Suprapubic skin (tissue), 4 donors: ENCODE data around the gene RAD51D. TPM values are rescaled to one million over a fixed set of nuclear protein-coding genes. Genes with fewer than 3 reads are reported as not detected.

Source experiments
- DNase-seq, 2 donors: peaks; one replicate each; pipeline ENCODE4 v3.0.0-alpha.2; 2019; ENCODE audit warnings: low spot score in 2 of 2
- H3K27ac ChIP-seq: fragments of 200-600 bp; sonication (generic); one replicate; pipeline ENCODE4 v1.5.1; 2019
- H3K27me3 ChIP-seq: fragments of 200-600 bp; sonication (generic); one replicate; pipeline ENCODE4 v1.5.1; 2019
- H3K36me3 ChIP-seq: fragments of 200-600 bp; sonication (generic); one replicate; pipeline ENCODE4 v1.5.1; 2019
- H3K4me1 ChIP-seq: fragments of 200-600 bp; sonication (generic); one replicate; pipeline ENCODE4 v1.5.1; 2019
- H3K4me3 ChIP-seq: fragments of 200-600 bp; sonication (generic); one replicate; pipeline ENCODE4 v1.5.1; 2019; ENCODE audit warnings: mild to moderate bottlenecking
- H3K9me3 ChIP-seq: fragments of 200-600 bp; sonication (generic); one replicate; pipeline ENCODE4 v1.5.1; 2019
- CTCF ChIP-seq, 2 donors: fragments of 200-600 bp in 1 of 2; fragments of 450-650 bp in 1 of 2; sonication (generic) in 1 of 2; IDR thresholded peaks; one replicate each; pipeline ENCODE4 v1.5.1; 2016 to 2019; ENCODE audit warnings: antibody characterized with exemption in 2 of 2, mild to moderate bottlenecking in 1 of 2, moderate library complexity in 1 of 2
- EP300 ChIP-seq: sonication (generic); formaldehyde crosslinking; IDR thresholded peaks from one replicate; pipeline ENCODE4 v1.6.1; 2017; ENCODE audit warnings: antibody characterized with exemption
- POLR2A ChIP-seq, 2 donors: fragments of 450-650 bp; IDR thresholded peaks; one replicate each; pipeline ENCODE4 v1.6.1; 2017; ENCODE audit warnings: antibody characterized with exemption in 2 of 2, mild to moderate bottlenecking in 2 of 2, moderate library complexity in 2 of 2
- POLR2AphosphoS5 ChIP-seq, 3 donors: sonication (generic); formaldehyde crosslinking; IDR thresholded peaks; one replicate each; pipeline ENCODE4 v1.6.1; 2017; ENCODE audit warnings: antibody characterized with exemption in 3 of 3
- WGBS: methylation state at CpG from one replicate; pipeline ENCODE4 v1.1.5; 2018; 5-methylcytosine and 5-hydroxymethylcytosine counted together
- total RNA-seq, 4 donors: library from RNA; depleted of rRNA; stranded (reverse); fragments of >200 nt; gene quantifications; one replicate each; pipeline ENCODE4 v1.1.0, GENCODE V29; 2016

The RAD51D gene
- total RNA-seq, 4 donors from 2014 or later = 3.2 to 7.7 (median 6.4) TPM

GRCh38 chr17:35074711-35075707 lies 44.7 kb downstream of the RAD51D start:
- H3K4me3 ChIP-seq = no peak overlapping the region
- no peak for DNase-seq
- H3K27me3 ChIP-seq = no peaks in the 10 kb centered on the region
- no peaks in the 10 kb centered on the region for H3K36me3 ChIP-seq
- H3K4me1 ChIP-seq = no peaks in the 10 kb centered on the region
- no peak overlapping the region for H3K27ac ChIP-seq
- TF ChIP-seq CTCF (IDR thresholded peaks at IDR 0.05) (no peak), POLR2A (IDR thresholded peaks at IDR 0.05) (no peak), POLR2AphosphoS5 (IDR thresholded peaks at IDR 0.05) (no peak), EP300 (no peak)
- no peaks in the 10 kb centered on the region for H3K9me3 ChIP-seq
- 76% methylated on average over 2 of the region's 2 CpGs for WGBS

- DNase-seq = no peak
- Histone ChIP-seq H3K36me3 (no peaks in the 10 kb centered on the region), H3K4me1 (no peaks in the 10 kb centered on the region), H3K27ac (no peak overlapping the region), H3K9me3 (no peaks in the 10 kb centered on the region), H3K27me3 (no peaks in the 10 kb centered on the region), H3K4me3 (no peak overlapping the region)
- 83% methylated on average over 5 of the region's 5 CpGs for WGBS
- TF ChIP-seq POLR2A (IDR thresholded peaks at IDR 0.05) (no peak), CTCF (IDR thresholded peaks at IDR 0.05) (no peak), POLR2AphosphoS5 (IDR thresholded peaks at IDR 0.05) (no peak), EP300 (no peak)
Measured at GRCh38 chr17:35073991-35074627, 45.6 kb downstream of the RAD51D start.

- Histone ChIP-seq H3K36me3 (no peaks in the 10 kb centered on the region), H3K27ac (no peak overlapping the region)
Measured at GRCh38 chr17:35073183-35073790, 46.4 kb downstream of the RAD51D start.

GRCh38 chr17:35069311-35069710 lies 50.3 kb downstream of the RAD51D start:
- Histone ChIP-seq H3K27ac (no peak overlapping the region), H3K36me3 (no peaks in the 10 kb centered on the region), H3K9me3 (no peaks in the 10 kb centered on the region), H3K4me1 (peaks cover 5% of the 10 kb centered on the region), H3K4me3 (no peak overlapping the region), H3K27me3 (no peaks in the 10 kb centered on the region)
- DNase-seq = no peak
- TF ChIP-seq POLR2AphosphoS5 (IDR thresholded peaks at IDR 0.05) (no peak), EP300 (no peak), POLR2A (IDR thresholded peaks at IDR 0.05) (no peak), CTCF (IDR thresholded peaks at IDR 0.05) (no peak)
- WGBS = 78% methylated on average over 2 of the region's 2 CpGs

More at GRCh38 chr17:35073183-35073790, 46.4 kb downstream of the RAD51D start:
- Histone ChIP-seq H3K4me3 (no peak overlapping the region), H3K27me3 (no peaks in the 10 kb centered on the region), H3K9me3 (no peaks in the 10 kb centered on the region), H3K4me1 (no peaks in the 10 kb centered on the region)
- WGBS = 89% methylated on average over 3 of the region's 3 CpGs
- TF ChIP-seq EP300 (no peak), POLR2A (IDR thresholded peaks at IDR 0.05) (no peak), POLR2AphosphoS5 (IDR thresholded peaks at IDR 0.05) (no peak), CTCF (IDR thresholded peaks at IDR 0.05) (no peak)
- DNase-seq = no peak

GRCh38 chr17:35068249-35068648 lies 51.4 kb downstream of the RAD51D start:
- TF ChIP-seq CTCF (IDR thresholded peaks at IDR 0.05) (no peak), EP300 (no peak), POLR2AphosphoS5 (IDR thresholded peaks at IDR 0.05) (no peak), POLR2A (IDR thresholded peaks at IDR 0.05) (no peak)
- peaks cover 13% of the 10 kb centered on the region for H3K4me1 ChIP-seq
- no peaks in the 10 kb centered on the region for H3K36me3 ChIP-seq
- no peaks in the 10 kb centered on the region for H3K9me3 ChIP-seq
- no peaks in the 10 kb centered on the region for H3K27me3 ChIP-seq
- DNase-seq = no peak
- WGBS = 94% methylated on average over 2 of the region's 2 CpGs
- no peak overlapping the region for H3K4me3 ChIP-seq
- no peak overlapping the region for H3K27ac ChIP-seq
